Measurements from ENCODE around the gene CACNB4. TPM values are rescaled to one million over a fixed set of nuclear protein-coding genes. Genes with fewer than 3 reads are reported as not detected.

CACNB4 gene
- total and polyA plus RNA-seq, 2 of the 4 experiments (the other 2 are of a cell fraction): 0.12 to 0.36 TPM

GRCh38 chr2:151817929-151818328, 280.9 kb downstream of the CACNB4 start:
- Histone ChIP-seq H4K5ac (ENCODE audit: low read depth, low read length) (no peak overlapping the region), H2BK15ac (ENCODE audit: low read depth, low read length) (no peak overlapping the region), H4K20me1 (ENCODE audit: insufficient read depth, low read length) (peaks cover 40% of the 10 kb centered on the region; the same call in 1 of the 2 replicates), H2BK20ac (ENCODE audit: low read depth, low read length) (no peak overlapping the region), H3K27ac (ENCODE audit: insufficient read depth, low read length) (no peak overlapping the region), H3K9ac (ENCODE audit: low read depth, low read length) (no peak overlapping the region), H3K27me3 (ENCODE audit: control insufficient read depth, insufficient read depth, low read length) (no peaks in the 10 kb centered on the region), H4K91ac (ENCODE audit: insufficient read depth, low read depth, low read length) (no peak overlapping the region), H2AFZ (replicated peaks; ENCODE audit: low read length, poor library complexity) (no peak overlapping the region), H2AK9ac (replicated peaks; ENCODE audit: low read depth, low read length, poor library complexity) (no peak overlapping the region), H3K14ac (replicated peaks; ENCODE audit: low read depth, low read length) (no peak overlapping the region), H3K4me3 (ENCODE audit: insufficient read depth, low read depth, low read length) (no peak overlapping the region), H3K79me1 (ENCODE audit: low read depth in 1 of 2, low read length in 2 of 2) (peaks cover 21 to 49% of the 10 kb centered on the region in 2 experiments), H3K4ac (ENCODE audit: low read depth, low read length) (no peak overlapping the region), H2BK5ac (ENCODE audit: low read depth, low read length, poor library complexity, severe bottlenecking) (no peak overlapping the region), H2AK5ac (ENCODE audit: low read depth, low read length) (no peak overlapping the region), H3K23ac (ENCODE audit: low read depth, low read length) (no peak overlapping the region), H3K18ac (ENCODE audit: low read depth, low read length) (no peak overlapping the region), H4K8ac (ENCODE audit: low read depth in 2 of 2, low read length in 2 of 2) (no peak overlapping the region), H3K9me1 (ENCODE audit: insufficient read depth, low read length) (no peaks in the 10 kb centered on the region), H3K36me3 (ENCODE audit: control insufficient read depth, insufficient read depth, low read length) (peaks cover 6% of the 10 kb centered on the region; the same call in 1 of the 2 replicates), H3K9me3 (ENCODE audit: control insufficient read depth, insufficient read depth, low read length) (no peaks in the 10 kb centered on the region), H2BK120ac (ENCODE audit: low read depth, low read length) (no peak overlapping the region), H3K4me2 (ENCODE audit: low read depth, low read length) (no peak overlapping the region), H3K56ac (ENCODE audit: extremely low read depth, insufficient read depth, low read length) (no peak overlapping the region), H3K4me1 (ENCODE audit: control insufficient read depth, insufficient read depth, low read length) (no peaks in the 10 kb centered on the region)
- WGBS, 2 experiments (ENCODE audit: extremely low coverage in 2 of 2, insufficient read length in 1 of 2): 100% methylated on average over 3 of the region's 3 CpGs; no CpG with 5 or more reads in 1 of the 2 experiments
- in situ Hi-C loops (cut with MboI; ENCODE audit: low sequenced_read_pairs): no loop called here
- ATAC-seq (ENCODE audit: low read depth) (no peak), DNase-seq (no peak)
- dilution Hi-C loops (cut with HindIII; ENCODE audit: low sequenced_read_pairs, unreplicated experiment): no loop called here
- intact Hi-C loops (cut with micrococcal nuclease): no loop called here
- no TSS peak for BruUV-seq (replicated peaks)
- ChIA-PET CTCF (no interaction called here), POLR2A (ENCODE audit: unreplicated experiment) (no interaction called here)
- TF ChIP-seq POLR2A (IDR thresholded peaks at IDR 0.05; ENCODE audit: low read depth, low read length) (no peak), RFX5 (IDR thresholded peaks at IDR 0.05; ENCODE audit: low read depth, low read length) (no peak), BHLHE40 (IDR thresholded peaks at IDR 0.05; ENCODE audit: low read depth, low read length) (no peak), CHD1 (IDR thresholded peaks at IDR 0.05; ENCODE audit: low read depth, low read length) (no peak), CEBPB (IDR thresholded peaks at IDR 0.05; ENCODE audit: low read depth, low read length) (no peak), MAFK (IDR thresholded peaks at IDR 0.05; ENCODE audit: low read depth, low read length) (no peak), RCOR1 (IDR thresholded peaks at IDR 0.05; ENCODE audit: insufficient replicate concordance, low read length) (no peak), SMC3 (IDR thresholded peaks at IDR 0.05; ENCODE audit: low read depth, low read length) (no peak), NFE2L2 (IDR thresholded peaks at IDR 0.05; ENCODE audit: low read depth, low read length) (no peak), MXI1 (IDR thresholded peaks at IDR 0.05; ENCODE audit: borderline replicate concordance, low read depth, low read length) (no peak), MAZ (IDR thresholded peaks at IDR 0.05; ENCODE audit: borderline replicate concordance, low read depth, low read length) (no peak), RAD21 (IDR thresholded peaks at IDR 0.05; ENCODE audit: low read length) (no peak), USF2 (IDR thresholded peaks at IDR 0.05; ENCODE audit: low read depth, low read length) (no peak)
